ENCODE results near the gene RPN2.
A peak's percentile ranks its signal among the peaks of the same experiment; 100 is the strongest.
"Not testable (repeated sequence)": the region's sequence is repeated elsewhere in the genome, so short reads cannot be mapped to it uniquely, and the experiment has no call there.

Gene RPN2

DNA sequence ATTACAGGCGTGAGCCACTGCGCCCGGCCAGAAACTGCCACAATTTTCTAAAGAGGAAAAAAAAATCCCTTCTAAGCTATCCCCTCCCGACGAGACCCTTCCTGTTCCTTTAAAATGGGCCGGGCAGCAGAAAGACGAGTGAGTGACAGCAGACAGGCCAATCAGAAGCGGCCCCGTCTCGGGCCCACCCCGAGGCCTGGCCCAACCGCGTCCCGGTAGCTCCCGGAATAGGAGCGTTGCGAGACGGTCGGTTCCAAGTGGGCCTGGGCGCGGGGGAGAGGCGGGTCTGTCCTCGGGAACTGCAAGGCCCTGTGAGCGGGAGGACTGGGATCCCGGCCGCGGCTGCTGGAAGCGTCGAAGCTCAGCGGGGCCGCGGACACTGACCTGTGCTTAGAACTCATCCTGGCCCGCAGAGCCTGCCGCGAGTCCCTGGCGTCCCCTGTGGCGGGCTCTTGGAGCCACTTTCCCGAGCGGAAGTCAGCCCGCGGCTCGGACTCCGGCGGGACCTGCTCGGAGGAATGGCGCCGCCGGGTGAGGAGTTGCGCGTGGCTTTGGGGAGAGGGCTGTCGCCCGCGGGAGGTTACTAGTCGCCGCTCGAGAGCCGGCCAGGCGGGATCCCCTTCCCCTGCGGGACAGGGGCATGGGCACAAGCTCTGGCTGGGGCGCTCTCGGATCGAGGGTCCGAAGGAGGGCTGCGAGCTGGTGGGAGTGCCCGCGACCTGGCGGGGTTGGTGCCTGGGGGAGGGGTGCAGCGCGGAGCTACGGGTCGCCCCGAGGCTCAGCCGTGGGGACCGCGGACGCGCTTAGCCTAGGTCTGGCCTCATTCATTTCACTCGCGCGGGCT lies at the start of gene RPN2, which contains the start of gene MROH8:
RPN2 (plus strand) TSS at position 492 of the 844 bp plus-strand sequence; CDS start at position 519, 27 bp downstream.
MROH8 (minus strand) TSS at position 710 of the 844 bp plus-strand sequence.
- peak; percentile 92 for DNase-seq (ENCODE audit: low read depth, low spot score)

DNA sequence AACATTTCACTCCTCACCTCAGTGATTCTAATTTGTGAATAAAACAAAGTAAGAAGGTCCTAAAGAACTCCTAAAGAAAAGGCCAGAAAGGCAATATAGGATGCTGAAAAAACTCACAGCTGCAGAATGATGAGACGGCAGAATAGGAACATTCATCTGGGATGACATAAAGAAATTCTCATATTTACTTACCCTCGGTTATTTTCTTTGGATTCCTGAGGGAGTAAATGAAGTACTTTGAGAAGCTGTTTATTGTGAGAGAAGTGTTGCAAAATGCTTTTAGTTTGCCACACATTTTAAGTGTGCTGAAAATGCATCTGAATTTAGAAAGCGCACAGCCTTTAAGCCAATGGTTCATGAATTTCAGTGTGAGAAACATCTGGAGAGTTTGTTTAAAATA lies 47.6 kb upstream of the RPN2 start:
- no peak for DNase-seq (ENCODE audit: low read depth, low spot score)

DNA sequence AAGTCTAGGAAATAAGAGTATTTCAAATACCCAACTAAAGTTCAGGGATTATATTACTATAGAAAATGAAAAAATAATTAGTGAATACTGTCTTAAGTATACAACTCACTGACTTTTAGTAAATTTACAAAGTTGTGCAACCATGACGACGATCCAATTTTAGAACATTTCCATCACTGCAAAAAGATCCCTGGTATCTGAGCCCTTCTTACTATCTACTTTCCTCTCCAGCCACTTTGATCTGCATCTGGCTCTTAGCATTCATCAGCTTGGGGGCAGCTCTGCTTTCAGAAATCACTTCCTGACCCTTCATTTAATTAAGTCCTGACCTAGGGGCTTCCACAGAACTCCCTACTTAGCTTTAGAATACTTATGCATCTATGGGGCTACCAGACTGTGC lies 45.2 kb upstream of the RPN2 start:
- DNase-seq (ENCODE audit: low read depth, low spot score): no peak

DNA sequence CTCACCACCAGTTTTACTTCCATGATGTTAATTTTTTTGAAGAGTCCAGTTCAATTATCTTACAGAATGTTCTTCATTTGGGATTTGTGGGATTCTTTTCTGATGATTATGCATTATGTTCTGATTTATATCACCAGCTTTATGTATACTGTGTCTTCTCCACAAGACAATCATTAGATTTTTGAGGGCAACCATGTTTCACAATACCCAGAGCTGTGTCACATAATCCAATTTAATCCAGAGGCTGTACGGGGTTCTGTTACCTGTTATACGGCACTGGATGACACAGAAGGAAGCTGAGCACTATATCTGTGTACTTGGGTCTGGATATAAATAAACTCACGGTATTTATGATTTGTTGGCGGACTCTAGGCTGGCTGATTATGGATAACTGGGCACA lies 41.6 kb upstream of the RPN2 start:
- DNase-seq (ENCODE audit: low read depth, low spot score): no peak

DNA sequence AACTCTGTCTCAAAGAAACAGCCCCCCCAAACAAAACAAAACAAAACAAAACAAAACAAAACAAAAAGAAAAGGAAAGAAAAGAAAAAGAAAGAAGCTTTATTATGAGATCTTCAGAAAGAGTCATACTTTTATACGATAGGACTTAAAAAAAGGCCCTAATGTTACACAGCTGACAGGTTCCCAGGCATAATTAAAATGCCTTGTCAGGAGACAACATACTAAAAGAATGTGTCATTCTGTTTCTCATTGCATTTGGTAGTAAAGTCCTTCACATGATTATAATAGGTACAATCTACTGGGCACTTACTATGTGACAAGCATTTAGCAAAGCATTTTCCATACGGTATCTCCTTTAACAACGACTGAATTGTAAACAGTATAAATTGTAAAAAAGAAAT lies 36.4 kb upstream of the RPN2 start:
- DNase-seq (ENCODE audit: low read depth, low spot score): no peak

DNA sequence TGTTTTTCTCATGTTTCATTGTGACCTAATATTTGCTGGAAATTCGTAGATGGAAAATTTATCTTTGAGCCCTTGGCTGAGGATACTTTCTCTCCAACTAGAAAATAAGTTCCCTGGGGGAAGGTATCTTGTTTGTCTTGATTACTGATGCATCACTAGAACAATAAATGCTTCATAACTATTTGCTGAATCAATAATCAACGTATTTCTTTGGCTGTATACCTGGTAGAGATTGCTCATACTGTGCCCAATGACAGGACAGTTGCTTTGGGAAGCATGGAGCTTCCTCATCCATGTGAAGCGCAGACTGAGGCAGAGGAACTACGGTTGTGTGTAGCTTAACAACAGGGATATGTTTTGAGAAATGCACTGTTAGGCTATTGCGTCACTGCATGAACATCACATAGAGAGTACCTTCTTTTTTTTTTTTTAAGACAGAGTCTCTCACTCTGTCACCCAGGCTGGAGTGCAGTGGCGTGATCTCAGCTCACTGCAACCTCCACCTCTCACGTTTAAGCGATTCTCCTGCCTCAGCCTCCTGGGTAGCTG lies 34.2 kb upstream of the RPN2 start:
- no peak for DNase-seq (ENCODE audit: low read depth, low spot score)

DNA sequence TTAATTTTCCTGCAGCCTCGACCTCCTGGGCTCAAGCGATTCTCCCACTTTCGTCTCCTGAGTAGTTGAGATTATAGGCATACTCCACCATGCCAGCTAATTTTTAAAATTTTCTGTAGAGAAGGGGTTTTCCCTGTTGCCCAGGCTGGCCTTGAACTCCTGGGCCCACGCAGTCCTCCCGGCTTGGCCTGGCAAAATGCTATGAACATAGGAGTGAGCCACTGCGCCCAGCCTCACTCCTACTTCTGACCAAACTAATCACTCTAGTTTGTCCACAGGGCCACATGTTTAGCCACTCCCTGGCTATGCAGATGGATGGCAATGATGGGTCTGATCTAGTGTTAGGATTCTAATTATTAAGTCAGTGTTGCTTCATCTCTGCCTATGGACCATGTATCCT lies 31.9 kb upstream of the RPN2 start:
- DNase-seq (ENCODE audit: low read depth, low spot score): no peak

DNA sequence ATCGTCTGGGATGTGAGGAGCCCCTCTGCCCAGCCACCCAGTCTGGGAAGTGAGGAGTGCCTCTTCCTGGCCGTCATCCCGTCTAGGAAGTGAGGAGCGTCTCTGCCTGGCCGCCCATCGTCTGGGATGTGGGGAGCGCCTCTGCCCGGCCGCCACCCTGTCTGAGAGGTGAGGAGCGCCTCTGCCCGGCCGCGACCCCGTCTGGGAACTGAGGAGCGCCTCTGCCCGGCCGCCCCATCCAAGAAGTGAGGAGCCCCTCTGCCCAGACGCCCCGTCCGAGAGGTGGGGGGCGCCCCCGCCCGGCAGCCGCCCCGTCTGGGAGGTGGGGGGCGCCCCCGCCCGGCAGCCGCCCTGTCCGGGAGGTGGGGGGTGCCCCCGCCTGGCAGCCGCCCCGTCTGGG lies 28.3 kb upstream of the RPN2 start:
- DNase-seq (ENCODE audit: low read depth, low spot score): not testable (repeated sequence)

DNA sequence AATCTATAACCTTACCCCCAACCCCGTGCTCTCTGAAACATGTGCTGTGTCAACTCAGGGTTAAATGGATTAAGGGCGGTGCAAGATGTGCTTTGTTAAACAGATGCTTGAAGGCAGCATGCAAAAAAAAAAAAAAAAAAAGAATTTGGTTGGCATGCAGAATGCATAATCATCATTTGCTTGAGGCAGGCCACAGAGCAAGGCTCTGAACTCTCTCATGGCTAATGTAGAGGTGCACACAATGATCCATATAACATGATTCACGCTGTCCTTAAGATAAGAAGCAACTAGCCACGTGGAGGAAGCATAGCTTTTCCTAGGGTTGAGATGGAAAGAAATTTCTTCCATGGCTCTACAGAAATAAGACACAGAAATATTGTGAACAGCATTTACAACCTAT lies 27.6 kb upstream of the RPN2 start:
- no peak for DNase-seq (ENCODE audit: low read depth, low spot score)

DNA sequence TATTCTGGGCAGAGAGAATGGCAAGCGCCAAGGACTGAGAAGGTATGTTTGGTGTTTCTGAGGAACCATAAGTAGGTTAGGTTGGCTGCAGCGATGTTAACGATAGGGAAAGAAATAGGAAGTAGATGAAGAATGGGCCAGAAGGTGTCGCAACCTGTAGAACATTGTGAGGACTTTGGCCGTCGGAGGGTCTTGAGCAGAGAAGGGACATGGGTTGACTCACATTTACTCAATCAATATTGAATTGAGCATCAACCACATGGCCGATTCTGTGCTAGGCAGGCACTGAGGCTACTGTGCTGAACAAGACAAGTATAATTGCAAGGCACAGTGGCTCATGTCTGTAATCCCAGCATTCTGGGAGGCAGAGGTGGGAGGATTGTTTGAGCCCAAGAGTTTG lies 26.8 kb upstream of the RPN2 start:
- DNase-seq (ENCODE audit: low read depth, low spot score): no peak

DNA sequence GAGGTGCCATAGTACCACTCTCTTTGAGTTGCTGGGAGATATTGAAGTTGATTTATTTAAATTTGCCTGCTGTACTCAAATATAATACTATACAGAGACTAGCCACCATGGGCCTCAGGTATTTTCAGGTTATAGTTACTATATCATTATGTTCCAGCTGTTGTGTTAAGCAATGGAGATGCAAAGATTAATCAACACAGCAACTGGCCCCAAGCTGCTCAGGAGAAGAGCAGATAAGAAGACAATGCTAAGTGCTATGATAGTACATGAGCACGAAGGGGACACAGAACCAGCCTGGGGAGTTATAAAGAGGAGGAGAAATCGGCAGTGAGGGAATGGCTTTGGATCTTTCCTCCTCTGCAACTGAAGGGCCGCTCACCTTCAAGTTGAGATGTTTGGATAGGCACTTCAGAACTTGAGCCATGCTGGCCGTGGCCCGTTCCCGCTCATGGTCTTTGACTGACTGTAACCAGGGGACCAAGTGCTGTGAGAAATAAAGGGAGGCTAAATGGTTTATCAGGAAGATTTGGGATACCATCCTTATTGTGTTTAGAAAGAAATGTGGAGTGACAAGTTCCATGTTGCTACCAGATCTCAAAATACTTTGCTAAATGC lies 24.3 kb upstream of the RPN2 start:
- DNase-seq (ENCODE audit: low read depth, low spot score): no peak

DNA sequence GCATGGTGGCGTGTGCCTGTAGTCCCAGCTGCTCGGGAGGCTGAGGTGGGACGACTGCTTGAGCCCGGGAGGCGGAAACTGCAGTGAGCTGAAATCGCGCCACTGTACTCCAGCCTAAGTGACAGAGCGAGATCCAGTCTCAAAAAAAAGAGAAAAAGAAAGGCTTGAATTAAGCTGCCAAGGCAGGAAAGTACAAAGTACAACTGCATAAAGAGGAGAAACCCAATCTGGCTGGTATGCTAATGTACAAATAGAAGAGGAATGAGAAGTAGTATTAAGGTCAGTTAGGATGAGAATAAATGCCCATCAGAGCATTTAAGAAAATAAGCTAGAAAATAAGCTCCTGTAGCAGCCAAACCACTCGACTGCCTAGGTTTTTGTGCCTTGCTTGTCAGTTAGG lies 23.1 kb upstream of the RPN2 start:
- DNase-seq (ENCODE audit: low read depth, low spot score): no peak

DNA sequence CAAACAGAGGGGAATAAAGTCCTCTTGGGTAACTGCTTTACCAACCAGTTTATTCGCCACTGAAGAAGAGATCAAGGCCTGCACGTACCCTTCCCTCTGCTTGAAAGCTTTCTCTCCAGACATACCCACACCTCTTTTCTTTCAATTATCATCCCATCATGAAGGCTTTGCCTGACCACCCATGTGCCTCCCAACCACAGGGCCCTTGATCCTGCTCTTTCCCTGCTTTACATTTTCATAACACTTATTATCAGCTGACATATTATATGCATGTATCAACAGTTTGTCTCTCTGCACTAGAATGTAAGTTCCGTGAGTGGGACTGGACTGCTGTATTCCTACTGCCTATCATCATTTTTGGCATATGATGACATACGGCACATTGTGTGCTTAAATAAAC lies 20.9 kb upstream of the RPN2 start:
- no peak for DNase-seq (ENCODE audit: low read depth, low spot score)

DNA sequence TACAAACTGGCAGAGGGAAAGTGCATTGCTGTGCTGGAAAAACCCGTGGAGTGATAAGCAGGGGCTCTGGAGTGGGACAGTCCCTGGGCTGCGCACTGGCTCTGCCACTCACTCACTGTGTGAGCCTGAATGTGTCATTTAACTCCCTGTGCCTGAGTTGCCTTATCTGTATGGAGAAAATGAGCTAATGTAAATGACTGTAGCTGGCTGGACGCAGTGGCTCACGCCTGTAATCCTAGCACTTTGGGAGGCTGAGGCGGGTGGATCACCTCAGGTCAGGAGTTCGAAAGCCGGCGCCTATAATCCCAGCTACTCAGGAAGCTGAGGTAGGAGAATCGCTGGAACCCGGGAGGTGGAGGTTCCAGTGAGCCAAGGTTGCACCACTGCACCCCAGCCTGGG lies 18.4 kb upstream of the RPN2 start:
- no peak for DNase-seq (ENCODE audit: low read depth, low spot score)

DNA sequence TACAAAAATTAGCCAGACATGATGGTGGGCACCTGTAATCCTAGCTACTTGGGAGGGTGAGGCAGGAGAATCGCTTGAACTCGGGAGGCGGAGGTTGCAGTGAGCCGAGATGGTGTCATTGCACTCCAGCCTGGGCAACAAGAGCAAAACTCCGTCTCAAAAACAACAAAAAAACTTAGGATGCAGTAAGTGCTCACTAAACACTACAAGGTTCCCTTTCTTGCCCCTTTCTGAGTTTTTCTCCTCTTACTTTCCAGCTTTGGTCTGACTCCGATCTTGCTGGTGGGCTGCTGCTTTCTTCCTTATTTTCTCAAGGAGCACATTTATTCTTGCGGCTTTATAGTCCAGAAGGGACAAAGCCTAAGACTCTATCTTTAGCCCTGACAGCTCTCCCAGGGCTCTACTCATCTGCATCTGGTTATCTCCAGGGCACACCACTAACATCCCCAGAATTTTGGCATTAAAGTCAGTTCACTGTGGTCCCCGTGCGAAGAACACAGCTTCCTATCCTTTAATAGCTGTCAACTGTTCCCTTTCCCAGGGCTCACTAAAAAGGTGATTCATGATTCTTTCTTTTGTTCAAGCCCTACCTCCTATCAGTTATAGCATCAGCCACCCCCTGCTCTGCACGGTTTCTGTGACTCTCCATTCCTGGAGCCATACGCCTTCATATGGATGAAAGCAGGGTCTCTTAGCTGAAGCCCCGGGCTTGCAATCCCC lies 17.1 kb upstream of the RPN2 start:
- DNase-seq (ENCODE audit: low read depth, low spot score): no peak

DNA sequence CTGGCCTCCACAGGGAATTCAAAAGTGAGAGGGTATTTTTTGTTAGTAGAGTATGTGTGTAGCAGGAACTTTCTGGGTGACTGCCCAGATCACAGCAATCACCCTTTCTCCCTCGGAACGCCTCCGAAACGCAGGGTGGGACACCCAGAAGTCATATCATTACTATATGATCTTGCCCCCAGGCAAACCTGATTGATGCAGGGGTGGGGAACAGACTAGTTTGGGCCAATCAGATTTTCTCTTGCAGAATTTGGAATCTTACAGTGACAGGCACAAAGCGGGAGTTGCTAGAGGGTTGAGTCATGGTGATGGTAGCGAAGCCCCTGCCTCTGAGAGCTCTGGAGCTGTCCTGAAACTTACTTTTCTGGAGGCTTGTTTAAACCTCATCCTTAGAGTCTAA lies 16.5 kb upstream of the RPN2 start:
- no peak for DNase-seq (ENCODE audit: low read depth, low spot score)

DNA sequence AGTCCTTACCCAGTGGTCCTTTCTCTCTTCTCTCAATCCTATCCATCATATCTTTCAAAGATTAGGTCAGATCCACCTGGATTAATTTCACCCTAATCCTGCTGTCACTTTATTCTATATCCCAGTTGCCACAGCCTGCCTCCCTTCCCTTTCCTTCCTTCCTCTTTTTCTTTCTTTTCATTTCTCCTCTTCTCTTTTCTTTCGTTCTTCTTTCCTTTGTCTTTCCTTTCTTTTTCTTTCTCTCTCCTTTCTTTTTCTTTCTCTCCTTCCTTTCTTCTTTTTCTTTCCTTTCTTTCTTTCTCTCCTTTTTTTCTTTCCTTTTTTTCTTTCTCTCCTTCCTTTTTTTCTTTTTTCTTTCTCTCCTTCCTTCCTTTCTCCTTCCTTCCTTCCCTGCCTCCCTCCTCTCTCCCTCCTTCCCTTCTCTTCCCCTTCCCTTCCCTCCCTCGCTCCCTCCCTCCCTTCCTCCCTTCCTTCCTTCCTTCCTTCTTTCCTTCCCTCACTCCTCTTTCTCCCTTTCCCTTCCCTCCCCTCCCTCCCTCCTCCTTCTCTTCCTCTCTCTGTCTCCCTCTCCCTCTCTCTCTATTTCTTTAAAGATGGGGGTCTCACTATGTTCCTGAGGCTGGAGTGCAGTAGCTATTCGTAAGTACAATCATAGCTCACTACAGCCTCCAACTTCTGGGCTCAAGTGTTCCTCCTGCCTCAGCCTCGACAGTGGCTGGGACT lies 15.1 kb upstream of the RPN2 start:
- no peak for DNase-seq (ENCODE audit: low read depth, low spot score)

DNA sequence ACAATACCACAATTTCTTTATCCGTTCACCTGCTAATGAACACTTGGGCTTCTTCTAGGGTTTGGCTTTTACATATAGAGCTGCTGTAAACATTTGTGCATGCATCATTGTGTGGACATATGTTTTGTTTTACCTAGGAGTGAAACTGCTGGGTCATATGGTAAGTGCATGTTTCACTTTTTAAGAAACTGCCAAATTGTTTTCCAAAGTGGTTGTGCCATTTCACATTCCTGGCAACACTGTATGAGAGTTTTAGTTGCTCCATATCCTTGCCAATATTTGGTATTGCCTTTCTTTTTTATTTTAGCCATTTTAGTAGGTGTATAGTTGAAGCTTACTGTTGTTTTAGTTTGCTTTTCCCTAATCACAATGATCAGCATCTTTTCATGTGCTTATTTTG lies 14.1 kb upstream of the RPN2 start:
- no peak for DNase-seq (ENCODE audit: low read depth, low spot score)

DNA sequence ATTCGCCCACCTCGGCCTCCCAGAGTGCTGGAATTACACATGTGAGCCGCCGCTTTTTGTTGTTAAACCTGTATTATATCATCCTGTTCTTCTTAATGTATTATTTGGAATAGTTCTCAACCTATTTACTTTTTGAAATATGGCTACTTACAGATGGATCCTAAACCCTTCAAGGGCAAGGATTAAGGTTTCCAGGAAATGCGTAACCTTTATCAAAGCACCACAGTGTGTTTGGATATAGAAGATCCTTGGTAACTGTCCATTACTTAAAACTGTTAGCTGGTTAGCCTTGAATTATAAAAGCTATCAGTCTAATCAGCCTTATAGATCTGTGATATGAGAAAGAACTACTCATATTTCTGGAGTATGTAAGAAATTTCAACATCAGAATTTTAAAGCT lies 12.3 kb upstream of the RPN2 start:
- DNase-seq (ENCODE audit: low read depth, low spot score): no peak

DNA sequence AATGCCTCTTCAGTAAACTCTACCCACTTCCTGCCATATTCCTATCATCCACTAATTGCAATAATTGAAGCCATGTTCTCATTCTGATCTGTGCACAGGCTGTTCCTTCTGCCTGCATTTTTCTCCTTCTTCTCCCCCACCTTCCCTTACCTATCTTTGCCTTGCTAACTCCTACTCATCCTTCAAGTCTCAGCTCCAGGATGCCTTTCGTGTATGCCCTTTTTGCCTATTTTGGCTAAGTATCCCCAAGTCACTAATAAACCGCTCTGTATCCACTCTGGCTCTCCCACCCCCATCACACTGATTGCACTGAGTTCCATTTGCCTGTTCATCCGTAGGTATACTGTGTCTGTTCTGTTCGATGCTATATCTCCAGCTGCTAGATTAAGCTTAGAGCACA lies 6.3 kb upstream of the RPN2 start:
- no peak for DNase-seq (ENCODE audit: low read depth, low spot score)

DNA sequence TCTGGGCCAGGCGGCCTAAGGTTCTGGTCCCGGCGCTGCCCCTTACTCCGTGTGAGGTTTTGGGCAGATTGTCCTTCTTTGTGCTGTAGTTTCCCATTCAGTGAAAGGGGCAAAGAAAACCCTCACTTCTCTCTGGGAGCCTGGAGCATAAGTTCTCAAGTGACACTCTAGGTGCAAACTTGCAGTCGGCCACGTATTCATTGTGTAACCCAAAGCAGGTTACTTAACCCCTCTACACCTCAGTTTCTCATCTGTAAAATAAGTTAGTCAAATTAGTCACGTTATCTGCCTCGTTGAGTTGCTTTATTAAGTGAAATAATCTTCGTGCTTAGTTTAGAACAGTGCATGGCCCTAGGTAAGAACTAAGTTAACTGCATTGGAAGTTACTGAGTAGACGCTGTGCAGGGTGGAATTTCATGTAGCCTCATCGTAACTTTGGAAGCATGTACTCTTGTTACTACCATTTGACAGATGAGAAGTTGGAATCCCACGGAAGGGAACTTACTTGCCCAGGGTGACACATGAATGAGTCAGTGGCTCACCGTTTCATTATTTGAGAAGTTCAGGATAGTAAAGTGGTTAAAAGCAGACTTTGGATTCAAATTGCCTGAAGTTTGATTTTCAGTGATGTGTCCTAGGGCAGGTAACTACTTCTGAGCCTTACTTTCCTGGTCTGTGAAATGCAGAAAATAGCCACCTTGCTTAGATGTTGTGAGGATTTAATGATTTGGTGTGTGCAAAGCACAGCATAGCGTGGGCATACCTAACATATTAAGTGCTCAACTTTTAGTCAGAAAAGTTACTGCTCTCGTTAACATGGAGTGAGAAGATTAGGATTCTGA lies 774 bp downstream of the RPN2 start:
- DNase-seq (ENCODE audit: low read depth, low spot score): no peak
